Activated T-helper 17 cell treated with anti-CD3 and anti-CD28 coated beads, Interleukin-2, amount 50 U/mL, for 72 hours (primary cell): ENCODE results near the gene VNN1. TPM values are rescaled to one million over a fixed set of nuclear protein-coding genes. Genes with fewer than 3 reads are reported as not detected.
"Not testable (repeated sequence)": the region's sequence is repeated elsewhere in the genome, so short reads cannot be mapped to it uniquely, and the experiment has no call there.

Experiments
- ATAC-seq: fragments of 150-1000 bp; cut with Tn5 transposase; replicated peaks from 2 replicates; pipeline ENCODE4 v1.10.0; 2021; ENCODE audit warnings: mild to moderate bottlenecking, moderate library complexity
- H3K27ac Mint-ChIP-seq: one replicate; pipeline ENCODE4 v1.8.0; 2022; ENCODE audit warnings: mixed read lengths
- H3K27me3 Mint-ChIP-seq: one replicate; pipeline ENCODE4 v1.8.0; 2022; ENCODE audit warnings: mixed read lengths
- H3K36me3 Mint-ChIP-seq: one replicate; pipeline ENCODE4 v1.8.0; 2022; ENCODE audit warnings: low read depth, mild to moderate bottlenecking, mixed read lengths
- H3K4me1 Mint-ChIP-seq: one replicate; pipeline ENCODE4 v1.8.0; 2022; ENCODE audit warnings: mixed read lengths
- H3K4me3 Mint-ChIP-seq: one replicate; pipeline ENCODE4 v1.8.0; 2022; ENCODE audit warnings: mild to moderate bottlenecking, mixed read lengths
- H3K9me3 Mint-ChIP-seq: one replicate; pipeline ENCODE4 v1.8.0; 2022; ENCODE audit warnings: mixed read lengths
- total RNA-seq, 2 donors: library from RNA; stranded (reverse); gene quantifications; one replicate each; pipeline ENCODE4 v1.2.3, GENCODE V29; 2022

Gene VNN1
- total RNA-seq, 2 donors from 2014 or later, result not detected

GRCh38 chr6:132708002-132708401 lies 5.9 kb downstream of the VNN1 start:
- Mint-ChIP-seq H3K4me1 (no peaks in the 10 kb centered on the region), H3K27ac (no peak overlapping the region), H3K36me3 (no peaks in the 10 kb centered on the region), H3K4me3 (no peak overlapping the region), H3K9me3 (peaks cover 8% of the 10 kb centered on the region), H3K27me3 (peaks cover 19% of the 10 kb centered on the region)
- no peak for ATAC-seq

- not testable (repeated sequence) for H3K27ac Mint-ChIP-seq, H3K4me1 Mint-ChIP-seq, H3K4me3 Mint-ChIP-seq, ATAC-seq, H3K36me3 Mint-ChIP-seq, H3K9me3 Mint-ChIP-seq
- peaks cover 20% of the 10 kb centered on the region for H3K27me3 Mint-ChIP-seq
Observed at GRCh38 chr6:132706756-132707155, 7.1 kb downstream of the VNN1 start.

- Mint-ChIP-seq H3K9me3 (peaks cover 8% of the 10 kb centered on the region), H3K4me1 (no peaks in the 10 kb centered on the region), H3K4me3 (no peak overlapping the region), H3K27me3 (peaks cover 25% of the 10 kb centered on the region), H3K27ac (no peak overlapping the region), H3K36me3 (no peaks in the 10 kb centered on the region)
- ATAC-seq, result no peak
Observed at GRCh38 chr6:132703936-132704335, 9.9 kb downstream of the VNN1 start.

- Mint-ChIP-seq H3K4me3 (no peak overlapping the region), H3K27me3 (peaks cover 13% of the 10 kb centered on the region), H3K27ac (no peak overlapping the region)
Observed at GRCh38 chr6:132698608-132699007, 15.2 kb downstream of the VNN1 start.

GRCh38 chr6:132695773-132696172 lies 18.1 kb downstream of the VNN1 start:
- Mint-ChIP-seq H3K4me1 (no peaks in the 10 kb centered on the region), H3K9me3 (peaks cover 11% of the 10 kb centered on the region), H3K27me3 (peaks cover 5% of the 10 kb centered on the region), H3K36me3 (no peaks in the 10 kb centered on the region), H3K4me3 (no peak overlapping the region), H3K27ac (no peak overlapping the region)
- ATAC-seq, result no peak

More at GRCh38 chr6:132698608-132699007, 15.2 kb downstream of the VNN1 start:
- ATAC-seq, result no peak
- Mint-ChIP-seq H3K9me3 (peaks cover 14% of the 10 kb centered on the region), H3K4me1 (no peaks in the 10 kb centered on the region), H3K36me3 (no peaks in the 10 kb centered on the region)

- H3K9me3 Mint-ChIP-seq, result peaks cover 11% of the 10 kb centered on the region
- no peak overlapping the region for H3K27ac Mint-ChIP-seq
- peaks cover 21% of the 10 kb centered on the region for H3K27me3 Mint-ChIP-seq
- ATAC-seq, result no peak
- no peak overlapping the region for H3K4me3 Mint-ChIP-seq
- no peaks in the 10 kb centered on the region for H3K36me3 Mint-ChIP-seq
- H3K4me1 Mint-ChIP-seq, result no peaks in the 10 kb centered on the region
Observed at GRCh38 chr6:132693478-132693877, 20.4 kb downstream of the VNN1 start.

- ATAC-seq, result no peak
- Mint-ChIP-seq H3K4me3 (no peak overlapping the region), H3K4me1 (no peaks in the 10 kb centered on the region), H3K27me3 (peaks cover 34% of the 10 kb centered on the region), H3K9me3 (peaks cover 2% of the 10 kb centered on the region), H3K36me3 (no peaks in the 10 kb centered on the region), H3K27ac (no peak overlapping the region)
Observed at GRCh38 chr6:132690678-132691077, 23.2 kb downstream of the VNN1 start.

GRCh38 chr6:132687306-132687705 lies 26.5 kb downstream of the VNN1 start:
- no peaks in the 10 kb centered on the region for H3K9me3 Mint-ChIP-seq
- no peaks in the 10 kb centered on the region for H3K4me1 Mint-ChIP-seq
- H3K27me3 Mint-ChIP-seq, result peaks cover 34% of the 10 kb centered on the region
- no peak overlapping the region for H3K27ac Mint-ChIP-seq
- no peak for ATAC-seq
- H3K4me3 Mint-ChIP-seq, result no peak overlapping the region
- no peaks in the 10 kb centered on the region for H3K36me3 Mint-ChIP-seq

- ATAC-seq, result no peak
- H3K36me3 Mint-ChIP-seq, result no peaks in the 10 kb centered on the region
- H3K9me3 Mint-ChIP-seq, result no peaks in the 10 kb centered on the region
- H3K4me1 Mint-ChIP-seq, result no peaks in the 10 kb centered on the region
- no peak overlapping the region for H3K4me3 Mint-ChIP-seq
- H3K27ac Mint-ChIP-seq, result no peak overlapping the region
- peaks cover 34% of the 10 kb centered on the region for H3K27me3 Mint-ChIP-seq
Observed at GRCh38 chr6:132686531-132686930, 27.3 kb downstream of the VNN1 start.

- Mint-ChIP-seq H3K36me3 (no peaks in the 10 kb centered on the region), H3K9me3 (no peaks in the 10 kb centered on the region), H3K27ac (no peak overlapping the region), H3K4me3 (no peak overlapping the region), H3K4me1 (no peaks in the 10 kb centered on the region), H3K27me3 (peaks cover 23% of the 10 kb centered on the region)
- ATAC-seq, result no peak
Observed at GRCh38 chr6:132685009-132685408, 28.8 kb downstream of the VNN1 start.

GRCh38 chr6:132684272-132684671 lies 29.6 kb downstream of the VNN1 start:
- H3K4me3 Mint-ChIP-seq, result no peak overlapping the region
- H3K27me3 Mint-ChIP-seq, result peaks cover 16% of the 10 kb centered on the region
- H3K4me1 Mint-ChIP-seq, result no peaks in the 10 kb centered on the region
- ATAC-seq, result no peak
- no peaks in the 10 kb centered on the region for H3K9me3 Mint-ChIP-seq
- H3K27ac Mint-ChIP-seq, result no peak overlapping the region
- no peaks in the 10 kb centered on the region for H3K36me3 Mint-ChIP-seq

GRCh38 chr6:132683543-132683942 lies 30.3 kb downstream of the VNN1 start:
- H3K36me3 Mint-ChIP-seq, result no peaks in the 10 kb centered on the region
- H3K27me3 Mint-ChIP-seq, result peaks cover 20% of the 10 kb centered on the region
- no peak overlapping the region for H3K4me3 Mint-ChIP-seq
- H3K4me1 Mint-ChIP-seq, result no peaks in the 10 kb centered on the region
- H3K27ac Mint-ChIP-seq, result no peak overlapping the region
- no peak for ATAC-seq
- no peaks in the 10 kb centered on the region for H3K9me3 Mint-ChIP-seq

GRCh38 chr6:132679094-132679493 lies 34.8 kb downstream of the VNN1 start:
- H3K4me1 Mint-ChIP-seq, H3K9me3 Mint-ChIP-seq: not testable (repeated sequence)

GRCh38 chr6:132675749-132676148 lies 38.1 kb downstream of the VNN1 start:
- H3K4me3 Mint-ChIP-seq, result no peak overlapping the region
- no peak overlapping the region for H3K27ac Mint-ChIP-seq
- peaks cover 17% of the 10 kb centered on the region for H3K27me3 Mint-ChIP-seq
- H3K36me3 Mint-ChIP-seq, result no peaks in the 10 kb centered on the region
- H3K9me3 Mint-ChIP-seq, result no peaks in the 10 kb centered on the region
- H3K4me1 Mint-ChIP-seq, result no peaks in the 10 kb centered on the region
- ATAC-seq, result no peak

More at GRCh38 chr6:132679094-132679493, 34.8 kb downstream of the VNN1 start:
- H3K4me3 Mint-ChIP-seq, H3K36me3 Mint-ChIP-seq, H3K27ac Mint-ChIP-seq, ATAC-seq: not testable (repeated sequence)
- H3K27me3 Mint-ChIP-seq, result peaks cover 17% of the 10 kb centered on the region

- Mint-ChIP-seq H3K36me3 (no peaks in the 10 kb centered on the region), H3K9me3 (no peaks in the 10 kb centered on the region), H3K27me3 (peaks cover 17% of the 10 kb centered on the region), H3K4me1 (no peaks in the 10 kb centered on the region), H3K27ac (no peak overlapping the region), H3K4me3 (no peak overlapping the region)
- no peak for ATAC-seq
Observed at GRCh38 chr6:132675002-132675401, 38.9 kb downstream of the VNN1 start.
